Measurements from ENCODE around the gene ASB18. TPM values are rescaled to one million over a fixed set of nuclear protein-coding genes. Genes with fewer than 3 reads are reported as not detected.
A peak's percentile ranks its signal among the peaks of the same experiment; 100 is the strongest.

The ASB18 gene
- total and polyA plus RNA-seq, 2 experiments from 2014 or later: not detected

DNA sequence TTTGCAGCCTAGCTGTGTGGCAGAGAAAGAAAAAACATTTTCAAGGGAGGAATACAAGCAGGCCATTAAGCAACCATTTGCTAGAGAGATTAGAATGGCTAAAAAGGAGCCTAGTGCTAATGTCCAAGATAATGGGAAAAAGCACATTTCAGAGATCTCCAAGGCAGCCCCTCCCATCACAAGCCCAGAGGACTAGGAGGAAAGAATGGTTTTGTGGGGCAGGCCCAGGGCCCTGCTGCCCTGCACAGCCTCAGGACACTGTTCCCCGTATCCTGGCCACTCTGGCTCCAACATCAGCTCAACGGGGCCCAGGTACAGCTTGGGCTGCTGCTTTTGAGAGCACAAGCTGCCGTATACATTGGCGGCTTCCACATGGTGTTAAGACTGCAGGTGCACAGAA lies 79.5 kb downstream of the ASB18 start (continued):
- TF ChIP-seq, protein P1, sequence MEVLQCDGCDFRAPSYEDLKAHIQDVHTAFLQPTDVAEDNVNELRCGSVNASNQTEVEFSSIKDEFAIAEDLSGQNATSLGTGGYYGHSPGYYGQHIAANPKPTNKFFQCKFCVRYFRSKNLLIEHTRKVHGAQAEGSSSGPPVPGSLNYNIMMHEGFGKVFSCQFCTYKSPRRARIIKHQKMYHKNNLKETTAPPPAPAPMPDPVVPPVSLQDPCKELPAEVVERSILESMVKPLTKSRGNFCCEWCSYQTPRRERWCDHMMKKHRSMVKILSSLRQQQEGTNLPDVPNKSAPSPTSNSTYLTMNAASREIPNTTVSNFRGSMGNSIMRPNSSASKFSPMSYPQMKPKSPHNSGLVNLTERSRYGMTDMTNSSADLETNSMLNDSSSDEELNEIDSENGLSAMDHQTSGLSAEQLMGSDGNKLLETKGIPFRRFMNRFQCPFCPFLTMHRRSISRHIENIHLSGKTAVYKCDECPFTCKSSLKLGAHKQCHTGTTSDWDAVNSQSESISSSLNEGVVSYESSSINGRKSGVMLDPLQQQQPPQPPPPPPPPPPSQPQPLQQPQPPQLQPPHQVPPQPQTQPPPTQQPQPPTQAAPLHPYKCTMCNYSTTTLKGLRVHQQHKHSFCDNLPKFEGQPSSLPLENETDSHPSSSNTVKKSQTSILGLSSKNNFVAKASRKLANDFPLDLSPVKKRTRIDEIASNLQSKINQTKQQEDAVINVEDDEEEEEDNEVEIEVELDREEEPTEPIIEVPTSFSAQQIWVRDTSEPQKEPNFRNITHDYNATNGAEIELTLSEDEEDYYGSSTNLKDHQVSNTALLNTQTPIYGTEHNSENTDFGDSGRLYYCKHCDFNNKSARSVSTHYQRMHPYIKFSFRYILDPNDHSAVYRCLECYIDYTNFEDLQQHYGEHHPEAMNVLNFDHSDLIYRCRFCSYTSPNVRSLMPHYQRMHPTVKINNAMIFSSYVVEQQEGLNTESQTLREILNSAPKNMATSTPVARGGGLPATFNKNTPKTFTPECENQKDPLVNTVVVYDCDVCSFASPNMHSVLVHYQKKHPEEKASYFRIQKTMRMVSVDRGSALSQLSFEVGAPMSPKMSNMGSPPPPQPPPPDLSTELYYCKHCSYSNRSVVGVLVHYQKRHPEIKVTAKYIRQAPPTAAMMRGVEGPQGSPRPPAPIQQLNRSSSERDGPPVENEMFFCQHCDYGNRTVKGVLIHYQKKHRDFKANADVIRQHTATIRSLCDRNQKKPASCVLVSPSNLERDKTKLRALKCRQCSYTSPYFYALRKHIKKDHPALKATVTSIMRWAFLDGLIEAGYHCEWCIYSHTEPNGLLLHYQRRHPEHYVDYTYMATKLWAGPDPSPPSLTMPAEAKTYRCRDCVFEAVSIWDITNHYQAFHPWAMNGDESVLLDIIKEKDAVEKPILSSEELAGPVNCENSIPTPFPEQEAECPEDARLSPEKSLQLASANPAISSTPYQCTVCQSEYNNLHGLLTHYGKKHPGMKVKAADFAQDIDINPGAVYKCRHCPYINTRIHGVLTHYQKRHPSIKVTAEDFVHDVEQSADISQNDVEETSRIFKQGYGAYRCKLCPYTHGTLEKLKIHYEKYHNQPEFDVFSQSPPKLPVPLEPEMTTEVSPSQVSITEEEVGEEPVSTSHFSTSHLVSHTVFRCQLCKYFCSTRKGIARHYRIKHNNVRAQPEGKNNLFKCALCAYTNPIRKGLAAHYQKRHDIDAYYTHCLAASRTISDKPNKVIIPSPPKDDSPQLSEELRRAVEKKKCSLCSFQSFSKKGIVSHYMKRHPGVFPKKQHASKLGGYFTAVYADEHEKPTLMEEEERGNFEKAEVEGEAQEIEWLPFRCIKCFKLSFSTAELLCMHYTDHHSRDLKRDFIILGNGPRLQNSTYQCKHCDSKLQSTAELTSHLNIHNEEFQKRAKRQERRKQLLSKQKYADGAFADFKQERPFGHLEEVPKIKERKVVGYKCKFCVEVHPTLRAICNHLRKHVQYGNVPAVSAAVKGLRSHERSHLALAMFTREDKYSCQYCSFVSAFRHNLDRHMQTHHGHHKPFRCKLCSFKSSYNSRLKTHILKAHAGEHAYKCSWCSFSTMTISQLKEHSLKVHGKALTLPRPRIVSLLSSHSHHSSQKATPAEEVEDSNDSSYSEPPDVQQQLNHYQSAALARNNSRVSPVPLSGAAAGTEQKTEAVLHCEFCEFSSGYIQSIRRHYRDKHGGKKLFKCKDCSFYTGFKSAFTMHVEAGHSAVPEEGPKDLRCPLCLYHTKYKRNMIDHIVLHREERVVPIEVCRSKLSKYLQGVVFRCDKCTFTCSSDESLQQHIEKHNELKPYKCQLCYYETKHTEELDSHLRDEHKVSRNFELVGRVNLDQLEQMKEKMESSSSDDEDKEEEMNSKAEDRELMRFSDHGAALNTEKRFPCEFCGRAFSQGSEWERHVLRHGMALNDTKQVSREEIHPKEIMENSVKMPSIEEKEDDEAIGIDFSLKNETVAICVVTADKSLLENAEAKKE (CRISPR knock-in tag; IDR thresholded peaks at IDR 0.05): no peak
- no peak for TF ChIP-seq EZH2 (IDR thresholded peaks at IDR 0.05; ENCODE audit: low read depth, unreplicated experiment)

GRCh38 chr2:236180831-236181453 lies 83.3 kb downstream of the ASB18 start:
- Histone ChIP-seq H3K79me2 (replicated peaks; ENCODE audit: insufficient read depth) (no peaks in the 10 kb centered on the region), H3K36me3 (ENCODE audit: insufficient read depth) (no peaks in the 10 kb centered on the region; the same call in 1 of the 2 replicates), H3K9me2 (ENCODE audit: insufficient read depth) (no peaks in the 10 kb centered on the region), H3F3A (replicated peaks; ENCODE audit: low read depth) (peaks cover 3% of the 10 kb centered on the region; the same call in 1 of the 2 replicates), H4K20me1 (replicated peaks; ENCODE audit: insufficient read depth) (no peaks in the 10 kb centered on the region), H2AFZ (no peak overlapping the region), H3K4me2 (peak overlapping the region; percentile 81; the same call in 1 of the 2 replicates), H3K4me1 (ENCODE audit: insufficient read depth) (peaks cover 14% of the 10 kb centered on the region), H3K4me3 (no peak overlapping the region), H3K27ac (ENCODE audit: low read depth) (no peak overlapping the region), H3K27me3 (ENCODE audit: insufficient read depth) (peaks cover 46% of the 10 kb centered on the region)
- TF ChIP-seq, protein P2, sequence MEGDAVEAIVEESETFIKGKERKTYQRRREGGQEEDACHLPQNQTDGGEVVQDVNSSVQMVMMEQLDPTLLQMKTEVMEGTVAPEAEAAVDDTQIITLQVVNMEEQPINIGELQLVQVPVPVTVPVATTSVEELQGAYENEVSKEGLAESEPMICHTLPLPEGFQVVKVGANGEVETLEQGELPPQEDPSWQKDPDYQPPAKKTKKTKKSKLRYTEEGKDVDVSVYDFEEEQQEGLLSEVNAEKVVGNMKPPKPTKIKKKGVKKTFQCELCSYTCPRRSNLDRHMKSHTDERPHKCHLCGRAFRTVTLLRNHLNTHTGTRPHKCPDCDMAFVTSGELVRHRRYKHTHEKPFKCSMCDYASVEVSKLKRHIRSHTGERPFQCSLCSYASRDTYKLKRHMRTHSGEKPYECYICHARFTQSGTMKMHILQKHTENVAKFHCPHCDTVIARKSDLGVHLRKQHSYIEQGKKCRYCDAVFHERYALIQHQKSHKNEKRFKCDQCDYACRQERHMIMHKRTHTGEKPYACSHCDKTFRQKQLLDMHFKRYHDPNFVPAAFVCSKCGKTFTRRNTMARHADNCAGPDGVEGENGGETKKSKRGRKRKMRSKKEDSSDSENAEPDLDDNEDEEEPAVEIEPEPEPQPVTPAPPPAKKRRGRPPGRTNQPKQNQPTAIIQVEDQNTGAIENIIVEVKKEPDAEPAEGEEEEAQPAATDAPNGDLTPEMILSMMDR (conservative IDR thresholded peaks at IDR 0.05; ENCODE audit: low read depth in 2 of 2): peak; percentile 82 to 96
- no peak for TF ChIP-seq EZH2 (IDR thresholded peaks at IDR 0.05; ENCODE audit: low read depth, unreplicated experiment)
- H3K27me3 Mint-ChIP-seq (ENCODE audit: insufficient read depth, low read depth, poor library complexity): peaks cover 36% of the 10 kb centered on the region
- H3K4me3 Mint-ChIP-seq: no peak overlapping the region
- no peak overlapping the region for H3K27ac Mint-ChIP-seq
- H3K36me3 Mint-ChIP-seq (ENCODE audit: low read depth): peaks cover 3% of the 10 kb centered on the region; the same call in 1 of the 3 replicates
- peaks cover 28% of the 10 kb centered on the region for H3K4me1 Mint-ChIP-seq
- DNase-seq (ENCODE audit: low spot score) (peak; percentile 92), ATAC-seq (peak; percentile 13)
- H3K9me3 Mint-ChIP-seq: peaks cover 19% of the 10 kb centered on the region

All from GM23338 (cell line).